Measurements from ENCODE around the gene ZNF214. TPM values are rescaled to one million over a fixed set of nuclear protein-coding genes. Genes with fewer than 3 reads are reported as not detected.

ZNF214 gene
- total RNA-seq, 4 donors from 2014 or later, result 4.8 to 7.2 (median 5.9) TPM

DNA sequence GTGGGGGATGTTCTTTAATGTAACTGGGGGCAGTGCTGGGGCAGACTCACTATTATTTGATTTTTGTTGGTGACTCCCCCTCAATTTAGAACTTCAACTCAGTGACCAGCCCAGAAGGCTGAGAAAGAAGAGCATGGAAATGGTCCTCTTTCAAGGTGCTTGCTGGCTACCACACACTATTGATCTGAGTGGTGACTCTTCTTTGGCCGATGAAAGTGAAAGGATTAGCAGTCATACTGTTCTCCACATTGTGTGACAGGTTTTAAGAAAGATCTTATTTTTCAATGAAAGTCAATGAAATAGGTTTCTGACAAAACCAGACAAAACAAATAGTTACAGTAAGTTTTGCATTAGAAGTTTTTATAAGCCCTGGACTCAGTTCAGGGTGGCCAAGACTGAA is 30.0 kb upstream of the ZNF214 start:
- Histone ChIP-seq H3K4me1 (no peaks in the 10 kb centered on the region), H3K27me3 (no peaks in the 10 kb centered on the region), H3K36me3 (no peaks in the 10 kb centered on the region), H3K4me3 (no peak overlapping the region), H3K27ac (no peak overlapping the region), H3K9me3 (no peaks in the 10 kb centered on the region)
- DNase-seq (ENCODE audit: low spot score in 2 of 2), result no peak
- no peak for TF ChIP-seq EP300 (IDR thresholded peaks at IDR 0.05)
- TF ChIP-seq CTCF (IDR thresholded peaks at IDR 0.05), result no peak
- TF ChIP-seq POLR2A (IDR thresholded peaks at IDR 0.05), result no peak
- WGBS, 2 donors, result 97 to 100% methylated on average over 1 of the region's 1 CpG

GRCh38 chr11:7046474-7047175 is 26.5 kb upstream of the ZNF214 start:
- 33 to 35% methylated on average over 3 of the region's 3 CpGs for WGBS, 2 donors
- TF ChIP-seq CTCF (IDR thresholded peaks at IDR 0.05), result no peak
- no peak for TF ChIP-seq POLR2A (IDR thresholded peaks at IDR 0.05)
- no peak for TF ChIP-seq EP300 (IDR thresholded peaks at IDR 0.05)
- Histone ChIP-seq H3K36me3 (no peaks in the 10 kb centered on the region), H3K4me1 (no peaks in the 10 kb centered on the region), H3K4me3 (no peak overlapping the region), H3K27me3 (no peaks in the 10 kb centered on the region), H3K9me3 (no peaks in the 10 kb centered on the region), H3K27ac (no peak overlapping the region)
- no peak for DNase-seq (ENCODE audit: low spot score in 2 of 2)

DNA sequence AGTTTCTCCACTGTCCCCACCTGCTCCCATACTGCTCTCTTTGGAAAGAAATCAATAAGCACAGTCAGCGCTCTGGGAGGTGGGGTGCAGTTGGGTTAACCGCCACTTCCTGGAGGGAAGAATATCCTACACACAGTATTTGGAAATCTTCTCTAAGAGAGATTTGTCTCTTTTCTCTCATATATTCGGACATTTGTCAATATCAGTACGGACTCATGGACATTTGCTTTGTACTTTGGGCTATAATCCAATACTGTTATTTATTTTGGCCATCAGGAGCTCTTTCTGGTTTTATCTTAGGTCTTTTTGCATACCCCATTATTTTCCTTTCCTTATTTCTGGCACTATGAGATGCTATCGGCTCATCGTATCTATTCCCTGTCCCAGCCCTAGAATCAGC is 13.9 kb upstream of the ZNF214 start:
- H3K4me3 ChIP-seq, result no peak overlapping the region
- H3K27ac ChIP-seq, result no peak overlapping the region
- no peaks in the 10 kb centered on the region for H3K27me3 ChIP-seq
- H3K9me3 ChIP-seq, result no peaks in the 10 kb centered on the region
- no peaks in the 10 kb centered on the region for H3K36me3 ChIP-seq
- no peak for DNase-seq (ENCODE audit: low spot score in 2 of 2)
- no peaks in the 10 kb centered on the region for H3K4me1 ChIP-seq
- WGBS, 2 donors, result 74 to 80% methylated on average over 6 of the region's 6 CpGs
- TF ChIP-seq EP300 (IDR thresholded peaks at IDR 0.05), result no peak
- no peak for TF ChIP-seq CTCF (IDR thresholded peaks at IDR 0.05)
- TF ChIP-seq POLR2A (IDR thresholded peaks at IDR 0.05), result no peak

- no peak for DNase-seq (ENCODE audit: low spot score in 2 of 2)
- Histone ChIP-seq H3K27ac (no peak overlapping the region), H3K4me3 (no peak overlapping the region)
These were observed 12.5 kb upstream of the ZNF214 start for GRCh38 chr11:7032692-7033091.

More at GRCh38 chr11:7032692-7033091, 12.5 kb upstream of the ZNF214 start:
- Histone ChIP-seq H3K27me3 (no peaks in the 10 kb centered on the region), H3K36me3 (no peaks in the 10 kb centered on the region), H3K4me1 (no peaks in the 10 kb centered on the region), H3K9me3 (no peaks in the 10 kb centered on the region)
- 4 to 30% methylated on average over 1 of the region's 1 CpG for WGBS, 2 donors
- TF ChIP-seq CTCF (IDR thresholded peaks at IDR 0.05) (no peak), EP300 (IDR thresholded peaks at IDR 0.05) (no peak), POLR2A (IDR thresholded peaks at IDR 0.05) (no peak)

Data from tibial nerve (tissue), 4 donors.